Gastroesophageal sphincter (tissue), 4 donors: ENCODE data around the gene CFAP53. TPM values are rescaled to one million over a fixed set of nuclear protein-coding genes. Genes with fewer than 3 reads are reported as not detected.
"Not testable (repeated sequence)": the region's sequence is repeated elsewhere in the genome, so short reads cannot be mapped to it uniquely, and the experiment has no call there.

Source experiments
- ATAC-seq: fragments of 150-250 bp; one replicate; pipeline ENCODE4 v1.9.1; 2016; ENCODE audit warnings: mild to moderate bottlenecking, moderate library complexity
- H3K27ac ChIP-seq, 4 donors: fragments of 200-600 bp; sonication (generic) in 3 of 4; 1 replicate in 3 of 4; 2 replicates in 1 of 4; pipeline ENCODE4 v1.5.1; 2016 to 2019
- H3K27me3 ChIP-seq: fragments of 200-600 bp; sonication (generic); one replicate; pipeline ENCODE4 v1.5.1; 2019
- H3K36me3 ChIP-seq, 2 donors: fragments of 200-600 bp; sonication (generic); one replicate each; pipeline ENCODE4 v1.5.1; 2019; ENCODE audit warnings: control low read depth in 1 of 2
- H3K4me1 ChIP-seq, 3 donors: fragments of 200-600 bp; sonication (generic); 1 replicate in 2 of 3; 2 replicates in 1 of 3; pipeline ENCODE4 v1.5.1; 2016 to 2019; ENCODE audit warnings: control low read depth in 2 of 3
- H3K4me3 ChIP-seq, 2 donors: fragments of 200-600 bp; sonication (generic); one replicate each; pipeline ENCODE4 v1.5.1; 2019; ENCODE audit warnings: mild to moderate bottlenecking in 1 of 2, moderate library complexity in 1 of 2
- H3K9me3 ChIP-seq, 3 donors: fragments of 200-600 bp; sonication (generic); one replicate each; pipeline ENCODE4 v1.5.1; 2017 to 2019; ENCODE audit warnings: control low read depth in 2 of 3
- EP300 ChIP-seq: sonication (generic); formaldehyde crosslinking; IDR thresholded peaks from one replicate; pipeline ENCODE4 v1.6.1; 2017; ENCODE audit warnings: antibody characterized with exemption, mild to moderate bottlenecking
- POLR2A ChIP-seq, 2 donors: fragments of 450-650 bp; IDR thresholded peaks; one replicate each; pipeline ENCODE4 v1.6.1; 2017; ENCODE audit warnings: antibody characterized with exemption in 2 of 2, mild to moderate bottlenecking in 2 of 2, moderate library complexity in 1 of 2
- POLR2AphosphoS5 ChIP-seq: sonication (generic); formaldehyde crosslinking; IDR thresholded peaks from one replicate; pipeline ENCODE4 v1.6.1; 2017; ENCODE audit warnings: antibody characterized with exemption
- WGBS, 2 donors: methylation state at CpG; one replicate each; pipeline ENCODE4 v1.1.5; 2018; ENCODE audit warnings: low coverage in 1 of 2; 5-methylcytosine and 5-hydroxymethylcytosine counted together
- total RNA-seq, 4 donors: library from RNA; depleted of rRNA; stranded (reverse); fragments of >200 nt; gene quantifications; one replicate each; pipeline ENCODE4 v1.1.0, GENCODE V29; 2016
- TF ChIP-seq, protein P1 (sequence below), 4 experiments: fragments of 200-600 bp in 2 of 4; fragments of 450-650 bp in 2 of 4; sonication (generic) in 1 of 4; IDR thresholded peaks; one replicate each; pipeline ENCODE4 v1.5.1; 2017 to 2019; ENCODE audit warnings: antibody characterized with exemption in 4 of 4, mild to moderate bottlenecking in 2 of 4, moderate library complexity in 2 of 4

The CFAP53 gene
- total RNA-seq, 4 donors from 2014 or later: 0.45 TPM; not detected in 3

DNA sequence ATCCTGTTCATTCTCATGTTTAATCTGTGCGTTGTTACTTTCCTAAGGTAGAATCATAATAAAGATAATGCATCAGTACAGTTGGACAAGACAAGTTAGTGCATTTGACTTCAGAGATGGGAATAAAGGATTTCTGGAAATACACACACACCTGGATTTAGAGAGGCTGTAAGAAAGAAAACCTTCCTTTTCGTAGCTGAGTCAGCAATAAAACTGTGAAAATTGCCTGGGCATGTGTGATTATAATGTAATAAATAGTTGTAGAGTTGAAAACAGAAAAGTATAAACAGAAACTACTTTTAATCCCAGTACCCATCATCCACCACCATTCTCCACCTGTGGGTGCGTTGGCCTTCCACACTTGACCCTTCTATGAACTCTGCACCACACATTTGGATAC lies 15.4 kb downstream of the CFAP53 start:
- no peak overlapping the region for H3K27ac ChIP-seq
- no peaks in the 10 kb centered on the region for H3K36me3 ChIP-seq
- H3K9me3 ChIP-seq: no peaks in the 10 kb centered on the region
- TF ChIP-seq EP300: no peak
- TF ChIP-seq POLR2AphosphoS5: no peak
- TF ChIP-seq, protein P1, sequence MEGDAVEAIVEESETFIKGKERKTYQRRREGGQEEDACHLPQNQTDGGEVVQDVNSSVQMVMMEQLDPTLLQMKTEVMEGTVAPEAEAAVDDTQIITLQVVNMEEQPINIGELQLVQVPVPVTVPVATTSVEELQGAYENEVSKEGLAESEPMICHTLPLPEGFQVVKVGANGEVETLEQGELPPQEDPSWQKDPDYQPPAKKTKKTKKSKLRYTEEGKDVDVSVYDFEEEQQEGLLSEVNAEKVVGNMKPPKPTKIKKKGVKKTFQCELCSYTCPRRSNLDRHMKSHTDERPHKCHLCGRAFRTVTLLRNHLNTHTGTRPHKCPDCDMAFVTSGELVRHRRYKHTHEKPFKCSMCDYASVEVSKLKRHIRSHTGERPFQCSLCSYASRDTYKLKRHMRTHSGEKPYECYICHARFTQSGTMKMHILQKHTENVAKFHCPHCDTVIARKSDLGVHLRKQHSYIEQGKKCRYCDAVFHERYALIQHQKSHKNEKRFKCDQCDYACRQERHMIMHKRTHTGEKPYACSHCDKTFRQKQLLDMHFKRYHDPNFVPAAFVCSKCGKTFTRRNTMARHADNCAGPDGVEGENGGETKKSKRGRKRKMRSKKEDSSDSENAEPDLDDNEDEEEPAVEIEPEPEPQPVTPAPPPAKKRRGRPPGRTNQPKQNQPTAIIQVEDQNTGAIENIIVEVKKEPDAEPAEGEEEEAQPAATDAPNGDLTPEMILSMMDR (IDR thresholded peaks at IDR 0.05): no peak
- TF ChIP-seq POLR2A (IDR thresholded peaks at IDR 0.05): no peak
- 65 to 66% methylated on average over 2 to 3 of the region's 3 CpGs for WGBS, 2 donors
- ATAC-seq: no peak
- no peaks in the 10 kb centered on the region for H3K27me3 ChIP-seq
- H3K4me1 ChIP-seq: no peaks in the 10 kb centered on the region
- no peak overlapping the region for H3K4me3 ChIP-seq

DNA sequence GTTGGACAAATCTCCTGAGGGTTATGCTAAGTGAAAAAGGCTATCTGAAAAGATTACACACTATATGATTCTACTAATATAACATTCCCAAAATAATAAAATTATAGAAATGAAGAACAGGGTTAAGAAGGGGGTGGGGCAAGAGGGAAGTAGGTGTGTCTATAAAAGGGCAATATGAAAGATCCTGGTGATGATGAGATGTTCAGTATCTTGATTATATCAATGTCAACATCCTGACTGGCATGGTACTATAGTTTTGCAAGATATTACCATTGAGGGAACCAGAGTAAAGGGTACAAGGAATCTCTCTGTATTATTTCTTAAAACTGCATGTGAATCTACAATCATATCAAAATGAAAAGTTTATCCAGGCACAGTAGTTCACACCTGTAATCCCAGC lies 16.7 kb downstream of the CFAP53 start:
- TF ChIP-seq EP300: no peak
- H3K4me3 ChIP-seq: no peak overlapping the region
- no peak for ATAC-seq
- H3K9me3 ChIP-seq: no peaks in the 10 kb centered on the region
- H3K27me3 ChIP-seq: no peaks in the 10 kb centered on the region
- no peaks in the 10 kb centered on the region for H3K36me3 ChIP-seq
- no peak overlapping the region for H3K27ac ChIP-seq
- H3K4me1 ChIP-seq: no peaks in the 10 kb centered on the region

DNA sequence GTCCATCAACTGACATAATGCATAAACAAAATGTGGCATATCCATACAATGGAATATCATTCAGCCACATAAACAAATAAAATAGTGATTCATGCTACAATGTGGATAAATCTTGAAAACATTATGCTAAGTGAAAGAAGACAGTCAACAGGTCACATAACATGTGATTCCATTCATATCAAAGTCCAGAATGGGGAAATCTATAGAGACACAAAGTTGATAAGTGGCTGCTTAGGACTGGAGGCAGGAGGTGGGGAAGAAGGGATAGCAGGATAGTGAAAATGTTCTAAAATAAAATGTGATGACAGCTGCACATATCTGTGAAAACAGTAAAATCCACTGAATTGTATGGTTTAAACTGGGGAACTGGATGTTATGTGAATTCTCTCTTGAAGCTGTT lies 18.7 kb downstream of the CFAP53 start:
- TF ChIP-seq POLR2A (IDR thresholded peaks at IDR 0.05): no peak
- TF ChIP-seq EP300: no peak
- TF ChIP-seq, protein P1 (IDR thresholded peaks at IDR 0.05): no peak
- no peak for TF ChIP-seq POLR2AphosphoS5
- no peak for ATAC-seq
- Histone ChIP-seq H3K27me3 (no peaks in the 10 kb centered on the region), H3K9me3 (no peaks in the 10 kb centered on the region), H3K27ac (no peak overlapping the region), H3K36me3 (no peaks in the 10 kb centered on the region), H3K4me1 (no peaks in the 10 kb centered on the region), H3K4me3 (no peak overlapping the region)

DNA sequence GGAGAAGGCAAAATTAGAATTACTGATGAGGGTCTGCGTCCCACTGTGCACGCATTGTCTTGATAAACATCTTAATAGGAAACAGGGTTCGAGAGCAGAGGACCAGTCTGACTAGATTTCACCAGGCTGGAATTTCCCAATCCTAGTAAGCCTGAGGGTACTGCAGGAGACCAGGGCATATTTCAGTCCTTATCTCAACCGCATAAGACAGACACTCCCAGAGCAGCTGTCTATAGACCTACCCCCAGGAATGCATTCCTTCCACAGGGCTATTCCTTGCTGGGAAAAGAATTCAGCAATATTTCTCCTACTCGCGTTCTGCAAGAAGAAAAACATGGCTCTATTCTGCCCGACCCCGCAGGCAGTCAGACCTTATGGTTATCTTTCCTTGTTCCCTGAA lies 24.5 kb downstream of the CFAP53 start:
- H3K27ac ChIP-seq, H3K36me3 ChIP-seq, H3K27me3 ChIP-seq, H3K4me3 ChIP-seq, ATAC-seq, H3K9me3 ChIP-seq, H3K4me1 ChIP-seq: not testable (repeated sequence)
- WGBS, 2 donors: 70 to 74% methylated on average over 7 to 8 of the region's 8 CpGs

DNA sequence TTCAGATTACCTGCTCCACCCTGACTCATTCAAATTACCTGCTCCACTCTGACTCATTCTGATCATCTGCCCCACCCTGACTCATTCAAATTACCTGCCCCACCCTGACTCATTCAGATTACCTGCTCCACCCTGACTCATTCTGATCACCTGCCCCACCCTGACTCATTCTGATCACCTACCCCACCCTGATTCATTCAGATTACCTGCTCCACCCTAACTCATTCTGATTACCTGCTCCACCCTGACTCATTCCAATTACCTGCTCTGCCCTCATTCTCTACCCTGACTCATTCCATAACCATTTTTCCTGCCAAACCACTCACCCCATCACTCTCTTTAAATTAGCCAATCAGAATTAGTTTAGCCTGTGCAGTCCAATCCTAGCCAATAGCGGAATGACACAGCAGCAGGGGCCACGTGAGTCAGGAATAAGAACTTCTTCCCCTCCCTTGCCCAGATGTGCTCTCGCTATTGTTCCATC lies 26.2 kb downstream of the CFAP53 start:
- WGBS, 2 donors: 83 to 95% methylated on average over 3 of the region's 3 CpGs
- TF ChIP-seq, protein P1 (IDR thresholded peaks at IDR 0.05): no peak
- TF ChIP-seq POLR2A (IDR thresholded peaks at IDR 0.05): no peak
- no peak for TF ChIP-seq POLR2AphosphoS5
- TF ChIP-seq EP300: no peak
- Histone ChIP-seq H3K27ac (no peak overlapping the region), H3K4me1 (no peaks in the 10 kb centered on the region), H3K27me3 (no peaks in the 10 kb centered on the region), H3K36me3 (no peaks in the 10 kb centered on the region), H3K4me3 (no peak overlapping the region), H3K9me3 (peaks cover 0 to 9% (median 0%) of the 10 kb centered on the region in 3 donors)
- no peak for ATAC-seq

DNA sequence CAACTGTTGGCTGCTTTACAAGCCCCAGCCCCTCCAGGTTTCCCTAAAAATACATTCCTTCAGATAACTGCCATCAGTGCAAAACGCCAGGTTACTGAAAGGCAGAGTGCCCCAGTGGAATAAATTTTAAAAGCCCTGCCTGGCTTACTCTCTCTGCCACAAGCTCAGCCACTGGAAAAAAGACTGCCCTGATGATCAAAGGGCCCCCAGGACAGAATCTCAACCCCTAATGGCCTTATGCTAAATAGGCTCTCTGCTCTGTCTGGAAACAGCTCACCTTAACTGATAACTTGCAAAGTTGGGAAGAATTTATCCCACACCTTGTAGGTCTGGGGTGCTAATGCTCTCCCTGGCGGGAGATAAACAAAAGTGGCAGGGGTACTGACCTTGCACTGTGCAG lies 33.9 kb downstream of the CFAP53 start:
- ATAC-seq: no peak

More for the DNA sequence above, 33.9 kb downstream of the CFAP53 start:
- Histone ChIP-seq H3K4me3 (no peak overlapping the region), H3K36me3 (no peaks in the 10 kb centered on the region), H3K27ac (no peak overlapping the region), H3K9me3 (no peaks in the 10 kb centered on the region), H3K27me3 (no peaks in the 10 kb centered on the region), H3K4me1 (no peaks in the 10 kb centered on the region)
- no peak for TF ChIP-seq POLR2AphosphoS5
- TF ChIP-seq, protein P1 (IDR thresholded peaks at IDR 0.05): no peak
- no peak for TF ChIP-seq EP300
- no peak for TF ChIP-seq POLR2A (IDR thresholded peaks at IDR 0.05)
- 36 to 49% methylated on average over 2 of the region's 2 CpGs for whole genome bisulfite sequencing, 2 donors
